Lower lobe of right lung (tissue), 2 donors: ENCODE data around the gene RTN4RL1. TPM values are rescaled to one million over a fixed set of nuclear protein-coding genes. Genes with fewer than 3 reads are reported as not detected.

Experiments
- ATAC-seq, 2 donors: fragments of 200-7000 bp; cut with Tn5 transposase; one replicate each; pipeline ENCODE4 v1.9.1; 2020 to 2022; ENCODE audit warnings: mild to moderate bottlenecking in 2 of 2, moderate library complexity in 2 of 2
- DNase-seq: peaks from one replicate; pipeline ENCODE4 v3.0.0-alpha.2; 2020
- H3K27ac ChIP-seq: fragments of 200-600 bp; one replicate; pipeline ENCODE4 v1.8.0; 2022
- H3K27me3 ChIP-seq: fragments of 200-600 bp; one replicate; pipeline ENCODE4 v1.8.0; 2022; ENCODE audit warnings: low read depth
- H3K36me3 ChIP-seq: fragments of 200-600 bp; one replicate; pipeline ENCODE4 v1.8.0; 2022; ENCODE audit warnings: mild to moderate bottlenecking
- H3K4me1 ChIP-seq: fragments of 200-600 bp; one replicate; pipeline ENCODE4 v1.8.0; 2022
- H3K4me3 ChIP-seq: fragments of 200-600 bp; one replicate; pipeline ENCODE4 v1.8.0; 2022; ENCODE audit warnings: mild to moderate bottlenecking
- H3K9me3 ChIP-seq: fragments of 200-600 bp; one replicate; pipeline ENCODE4 v1.8.0; 2022
- intact Hi-C: fragments of 100-400 bp; cut with DNase I; formaldehyde crosslinking; loops from one replicate; pipeline ENCODE4 v1.11.0; 2022
- total RNA-seq: library from RNA; stranded (reverse); fragmentation: NEBNext Ultra II Directional; extraction: Animal tissue kit (Norgen Biotek cat#: 25700); gene quantifications from one replicate; pipeline ENCODE4 v1.2.1, GENCODE V29; 2021
- TF ChIP-seq, protein P1 (sequence below): fragments of 200-600 bp; IDR thresholded peaks from one replicate; pipeline ENCODE4 v1.8.0; 2022; ENCODE audit warnings: antibody characterized with exemption, mild to moderate bottlenecking
- donor health status: DM: no; HTN: yes; CAD: no; lungs with severe emphysema.

RTN4RL1 gene
- total RNA-seq, 1 donor from 2014 or later = 5.8 TPM

DNA sequence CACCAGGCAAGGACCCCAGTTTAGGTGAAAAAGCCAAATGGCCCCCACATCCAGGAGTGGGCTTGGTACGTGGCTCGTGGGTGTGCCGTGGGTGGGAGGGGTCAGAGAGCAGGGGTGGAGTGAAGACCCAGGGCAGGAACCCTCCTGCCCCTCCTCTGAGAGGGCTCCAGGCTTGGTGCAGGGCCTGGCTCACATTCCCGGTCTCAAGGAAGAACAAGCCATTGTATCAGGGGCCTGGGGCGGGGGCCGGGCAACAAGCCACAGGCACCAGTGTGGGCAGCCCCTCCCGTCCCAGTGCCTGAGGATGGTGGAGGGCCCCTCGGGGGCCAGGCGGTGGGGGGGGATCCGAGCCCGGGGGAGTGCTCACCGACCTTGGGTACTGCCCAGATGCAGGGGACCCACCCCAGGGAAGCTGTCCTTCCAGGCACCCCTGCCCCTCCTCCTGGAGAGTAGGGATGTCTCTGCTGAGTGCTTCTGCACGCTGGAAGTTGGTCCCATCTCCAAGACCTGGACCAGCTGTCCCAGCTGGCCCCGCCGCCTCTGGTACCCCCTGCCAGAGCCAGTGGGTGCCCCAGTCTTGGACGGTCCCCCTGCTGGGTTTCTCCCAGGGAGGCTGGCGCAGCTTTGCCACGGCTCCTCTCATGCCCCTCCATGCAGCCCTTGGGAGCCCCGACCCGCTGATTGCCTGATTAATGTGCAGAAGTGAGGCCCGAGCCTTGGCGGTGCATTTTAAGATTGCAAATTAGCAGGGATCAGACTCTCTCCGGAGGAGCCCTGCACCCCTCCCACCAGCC lies 83.7 kb downstream of the RTN4RL1 start:
- H3K4me3 ChIP-seq = no peak overlapping the region
- intact Hi-C loops = no loop called here
- no peaks in the 10 kb centered on the region for H3K9me3 ChIP-seq
- H3K4me1 ChIP-seq = peaks cover 8% of the 10 kb centered on the region
- no peak for DNase-seq
- TF ChIP-seq, protein P1, sequence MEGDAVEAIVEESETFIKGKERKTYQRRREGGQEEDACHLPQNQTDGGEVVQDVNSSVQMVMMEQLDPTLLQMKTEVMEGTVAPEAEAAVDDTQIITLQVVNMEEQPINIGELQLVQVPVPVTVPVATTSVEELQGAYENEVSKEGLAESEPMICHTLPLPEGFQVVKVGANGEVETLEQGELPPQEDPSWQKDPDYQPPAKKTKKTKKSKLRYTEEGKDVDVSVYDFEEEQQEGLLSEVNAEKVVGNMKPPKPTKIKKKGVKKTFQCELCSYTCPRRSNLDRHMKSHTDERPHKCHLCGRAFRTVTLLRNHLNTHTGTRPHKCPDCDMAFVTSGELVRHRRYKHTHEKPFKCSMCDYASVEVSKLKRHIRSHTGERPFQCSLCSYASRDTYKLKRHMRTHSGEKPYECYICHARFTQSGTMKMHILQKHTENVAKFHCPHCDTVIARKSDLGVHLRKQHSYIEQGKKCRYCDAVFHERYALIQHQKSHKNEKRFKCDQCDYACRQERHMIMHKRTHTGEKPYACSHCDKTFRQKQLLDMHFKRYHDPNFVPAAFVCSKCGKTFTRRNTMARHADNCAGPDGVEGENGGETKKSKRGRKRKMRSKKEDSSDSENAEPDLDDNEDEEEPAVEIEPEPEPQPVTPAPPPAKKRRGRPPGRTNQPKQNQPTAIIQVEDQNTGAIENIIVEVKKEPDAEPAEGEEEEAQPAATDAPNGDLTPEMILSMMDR = no peak
- no peaks in the 10 kb centered on the region for H3K36me3 ChIP-seq
- no peak for ATAC-seq
- H3K27me3 ChIP-seq = no peaks in the 10 kb centered on the region
- no peak overlapping the region for H3K27ac ChIP-seq

DNA sequence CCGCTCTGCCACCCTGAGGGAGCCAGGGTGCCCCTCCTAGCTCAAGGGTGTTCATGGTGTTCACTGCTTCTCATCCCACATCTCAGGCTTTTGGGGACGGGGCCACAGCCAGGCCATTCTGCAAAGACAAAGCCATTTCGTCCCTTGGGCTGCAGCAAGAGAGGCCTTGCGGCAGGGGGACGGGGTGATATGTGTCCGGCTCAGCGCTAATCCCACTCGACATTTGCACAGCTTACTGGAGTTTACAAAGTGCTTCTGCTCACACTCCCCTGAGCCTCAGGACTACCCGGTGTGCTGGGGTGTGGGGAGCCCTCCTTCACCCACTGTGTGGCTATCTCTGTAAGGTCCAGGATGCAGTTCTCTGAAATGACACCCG lies 84.3 kb downstream of the RTN4RL1 start:
- no peak for DNase-seq
- TF ChIP-seq, protein P1 = no peak
- no peak for ATAC-seq
- no peaks in the 10 kb centered on the region for H3K27me3 ChIP-seq
- intact Hi-C loops = no loop called here
- no peak overlapping the region for H3K27ac ChIP-seq
- peaks cover 8% of the 10 kb centered on the region for H3K4me1 ChIP-seq
- H3K9me3 ChIP-seq = no peaks in the 10 kb centered on the region
- H3K4me3 ChIP-seq = no peak overlapping the region
- no peaks in the 10 kb centered on the region for H3K36me3 ChIP-seq

DNA sequence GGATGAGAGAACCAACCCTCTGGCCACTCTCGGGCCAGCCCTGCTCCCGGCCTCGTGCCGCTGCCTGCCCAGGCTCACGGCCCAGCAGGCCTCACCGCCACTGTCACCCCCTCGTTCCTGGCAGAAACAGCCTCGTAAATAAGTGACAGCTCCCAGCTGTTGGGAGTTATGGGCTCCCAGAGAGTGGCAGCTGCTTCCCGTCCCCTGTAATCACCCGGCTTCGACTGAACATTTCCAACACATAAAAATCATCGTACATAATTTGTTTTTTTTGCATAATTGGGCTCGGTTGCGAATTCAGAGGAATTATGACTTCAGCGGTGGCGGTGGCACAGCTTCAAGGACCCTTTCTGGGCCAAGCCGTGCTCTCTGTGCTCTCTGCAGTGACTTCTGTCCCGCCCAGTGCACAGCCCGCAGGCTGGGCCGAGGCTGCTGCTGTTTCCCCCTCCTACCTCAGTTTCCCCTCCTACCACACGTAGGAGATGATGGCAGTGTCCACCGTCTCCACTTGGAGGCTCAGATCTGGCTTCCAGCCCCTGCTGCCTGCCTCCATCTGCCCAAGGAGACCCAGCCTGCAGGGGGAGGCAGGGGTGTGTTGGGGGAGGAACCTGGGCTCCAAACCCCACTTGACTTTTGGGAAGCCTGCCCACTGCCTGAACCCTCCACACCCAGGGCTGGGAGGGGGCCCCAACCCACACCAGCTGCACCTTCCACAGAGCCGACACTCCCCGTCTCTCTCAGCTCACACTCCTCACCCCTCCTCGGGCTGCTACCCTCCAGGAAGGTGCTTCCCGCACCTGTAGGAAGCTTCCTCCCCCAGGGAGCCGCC lies 84.9 kb downstream of the RTN4RL1 start:
- peak in 1 of 2 donors; percentile 15 for ATAC-seq
- Histone ChIP-seq H3K4me3 (no peak overlapping the region), H3K27ac (no peak overlapping the region), H3K36me3 (no peaks in the 10 kb centered on the region), H3K27me3 (no peaks in the 10 kb centered on the region), H3K9me3 (no peaks in the 10 kb centered on the region), H3K4me1 (peaks cover 8% of the 10 kb centered on the region)
- intact Hi-C loops = no loop called here
- TF ChIP-seq, protein P1 = no peak
- DNase-seq = no peak

DNA sequence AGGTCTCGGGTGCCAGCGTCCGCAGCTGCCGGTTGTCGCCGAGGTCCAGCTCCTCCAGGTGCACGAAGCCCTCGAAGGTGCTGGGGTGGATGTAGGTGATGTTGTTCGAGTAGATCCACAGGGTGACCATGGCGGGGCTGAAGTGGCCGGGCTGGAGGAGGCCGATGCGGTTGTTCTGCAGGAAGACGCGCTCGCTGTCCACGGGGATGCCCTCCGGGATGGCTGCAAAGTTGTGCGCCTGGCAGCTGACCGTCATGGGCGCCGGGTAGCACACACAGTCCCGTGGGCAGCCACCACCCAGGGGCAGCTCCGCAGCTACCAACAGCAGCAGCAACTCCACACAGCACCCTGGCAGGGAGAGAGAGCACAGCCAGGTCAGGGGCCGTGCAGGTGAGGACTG lies 87.7 kb downstream of the RTN4RL1 start:
- DNase-seq (no peak), ATAC-seq (no peak)
- TF ChIP-seq, protein P1 = no peak
- Histone ChIP-seq H3K27ac (no peak overlapping the region), H3K4me1 (peaks cover 10% of the 10 kb centered on the region), H3K27me3 (peaks cover 8% of the 10 kb centered on the region), H3K9me3 (no peaks in the 10 kb centered on the region), H3K4me3 (no peak overlapping the region), H3K36me3 (no peaks in the 10 kb centered on the region)
- intact Hi-C loops = no loop called here

DNA sequence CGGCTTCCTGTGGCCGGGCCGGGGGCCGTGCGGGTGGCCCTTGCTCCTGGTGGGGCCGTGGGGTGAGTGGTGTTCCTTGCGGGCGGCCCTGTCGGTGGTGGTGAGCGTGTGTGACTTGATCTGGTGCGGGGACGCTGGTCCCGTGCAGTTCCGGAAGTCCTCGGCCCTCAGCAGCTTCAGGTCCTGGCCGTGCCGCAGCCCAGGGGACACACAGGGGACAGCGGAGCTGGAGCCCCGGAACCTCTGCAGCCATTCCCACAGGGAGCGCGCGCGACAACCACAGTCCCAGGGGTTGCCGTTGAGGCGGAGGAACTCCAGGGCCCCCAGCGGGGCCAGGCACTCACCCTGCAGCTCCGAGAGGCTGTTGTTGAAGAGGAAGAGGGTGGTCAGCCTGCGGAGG lies 88.4 kb downstream of the RTN4RL1 start:
- DNase-seq (no peak), ATAC-seq (no peak)
- Histone ChIP-seq H3K27me3 (peaks cover 12% of the 10 kb centered on the region), H3K27ac (no peak overlapping the region), H3K4me1 (peaks cover 16% of the 10 kb centered on the region), H3K9me3 (no peaks in the 10 kb centered on the region), H3K36me3 (no peaks in the 10 kb centered on the region), H3K4me3 (no peak overlapping the region)
- intact Hi-C loops = no loop called here
- TF ChIP-seq, protein P1 = no peak
